Activated CD8-positive, alpha-beta memory T cell treated with anti-CD3 and anti-CD28 coated beads, Interleukin-2, amount 50 U/mL, for 24 hours (primary cell): ENCODE data around the gene VTN.

Experiments used
- DNase-seq: peaks from one replicate; pipeline ENCODE4 v3.0.0-alpha.2; 2020; ENCODE audit errors: extremely low read depth

The VTN gene

GRCh38 chr17:28368915-28369683 lies 1.0 kb downstream of the VTN start:
- DNase-seq, result no peak

DNA sequence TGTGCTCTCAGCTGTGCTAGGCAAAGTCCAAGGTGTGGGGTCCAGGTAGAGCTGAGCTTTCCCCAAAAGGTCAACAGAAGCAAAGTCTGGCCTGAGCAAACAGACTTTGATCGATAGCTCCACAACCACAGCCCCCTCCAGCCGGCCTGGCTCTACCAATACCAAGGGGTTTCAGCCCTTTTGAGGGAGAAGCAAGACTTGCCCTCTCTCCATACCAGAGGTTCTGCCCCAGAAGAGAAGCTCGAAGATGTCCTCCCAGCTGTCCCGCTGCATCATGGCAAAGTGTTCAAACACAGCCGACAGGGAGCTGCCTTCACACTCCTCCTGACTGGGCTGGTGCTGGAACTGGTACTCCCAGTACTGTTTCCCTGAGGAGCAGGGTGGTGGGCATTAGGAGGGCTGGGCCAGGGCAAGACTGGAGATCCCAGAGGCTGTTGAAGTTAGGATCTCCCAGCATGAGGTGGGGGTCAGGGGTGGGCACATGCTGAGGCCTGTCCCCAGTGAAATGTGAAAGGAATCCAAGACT lies 1.7 kb downstream of the VTN start:
- DNase-seq, result no peak

- DNase-seq, result no peak
Measured at GRCh38 chr17:28367641-28368305, 2.3 kb downstream of the VTN start.

GRCh38 chr17:28366605-28367004 lies 3.5 kb downstream of the VTN start:
- DNase-seq, result no peak

GRCh38 chr17:28365487-28365886 lies 4.6 kb downstream of the VTN start:
- no peak for DNase-seq

GRCh38 chr17:28364665-28365363 lies 5.3 kb downstream of the VTN start, which contains the start of gene SEBOX:
Gene SEBOX, minus strand, starts transcription at chr17:28365199. Its CDS starts 48 bp downstream, at chr17:28365151.
- no peak for DNase-seq

DNA sequence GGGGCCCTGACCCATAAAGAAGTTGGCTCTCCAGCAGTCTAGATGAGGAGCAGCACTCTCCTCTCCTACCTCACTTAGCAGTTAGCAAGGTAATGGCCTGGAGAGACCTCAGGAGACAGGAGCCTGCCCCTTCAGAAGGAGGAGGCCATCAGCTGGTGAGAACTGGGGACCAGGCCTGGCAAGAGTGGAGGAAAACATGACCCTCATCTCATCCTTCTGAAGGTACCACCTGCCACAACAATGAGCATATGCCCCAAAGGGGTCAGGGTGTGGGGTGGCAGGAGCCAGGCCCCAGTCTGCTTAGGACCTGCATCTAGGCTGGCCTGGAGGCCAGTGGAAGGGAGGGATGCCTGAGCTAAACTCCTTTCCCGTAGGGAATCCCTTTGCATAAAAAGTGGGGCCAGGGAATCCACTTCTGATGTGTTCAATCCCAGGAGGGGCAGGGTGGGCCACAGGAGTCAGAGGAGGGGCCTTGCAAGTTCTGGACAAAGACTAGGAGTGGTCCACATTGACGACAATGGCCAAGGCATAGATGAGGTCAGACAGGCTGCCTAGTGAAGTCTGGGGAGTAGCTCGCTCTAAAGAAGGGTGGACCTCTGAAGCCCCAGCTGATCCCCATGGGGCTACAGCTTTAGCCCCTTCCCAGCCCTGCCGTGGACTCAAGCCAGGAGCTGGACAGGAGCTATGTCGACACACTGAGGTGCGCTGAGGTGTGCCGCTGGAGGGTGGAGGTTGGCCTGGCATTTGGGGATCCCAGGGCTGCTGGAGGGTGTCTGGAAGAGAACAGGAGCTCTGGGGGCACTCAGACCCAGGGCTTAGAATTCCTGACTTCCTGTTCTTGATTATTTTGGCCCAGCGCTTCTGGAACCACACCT lies 6.1 kb downstream of the VTN start:
- no peak for DNase-seq

GRCh38 chr17:28363186-28363585 lies 6.9 kb downstream of the VTN start:
- DNase-seq, result no peak

DNA sequence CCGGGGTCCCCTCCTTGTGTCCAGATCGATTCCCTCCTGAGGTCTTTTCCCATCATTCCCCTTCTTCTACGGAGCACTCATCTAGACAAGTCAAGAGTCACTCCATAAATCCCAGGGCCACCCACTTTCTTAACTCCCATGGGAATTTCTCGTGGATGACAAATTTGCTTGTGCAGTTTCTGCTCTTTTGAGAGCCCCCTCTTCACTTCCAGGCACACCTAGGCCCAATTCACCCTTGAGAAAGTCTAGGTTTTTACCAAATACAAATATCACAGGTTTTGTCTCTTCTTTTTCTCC lies 12.3 kb downstream of the VTN start:
- DNase-seq, result no peak

GRCh38 chr17:28357061-28357900 lies 12.8 kb downstream of the VTN start, which contains the start of gene POLDIP2:
Gene POLDIP2, minus strand, starts transcription at chr17:28357527. Its CDS starts 79 bp downstream, at chr17:28357448.
- DNase-seq, result peak; percentile 88

GRCh38 chr17:28350271-28350670 lies 19.8 kb downstream of the VTN start:
- no peak for DNase-seq

DNA sequence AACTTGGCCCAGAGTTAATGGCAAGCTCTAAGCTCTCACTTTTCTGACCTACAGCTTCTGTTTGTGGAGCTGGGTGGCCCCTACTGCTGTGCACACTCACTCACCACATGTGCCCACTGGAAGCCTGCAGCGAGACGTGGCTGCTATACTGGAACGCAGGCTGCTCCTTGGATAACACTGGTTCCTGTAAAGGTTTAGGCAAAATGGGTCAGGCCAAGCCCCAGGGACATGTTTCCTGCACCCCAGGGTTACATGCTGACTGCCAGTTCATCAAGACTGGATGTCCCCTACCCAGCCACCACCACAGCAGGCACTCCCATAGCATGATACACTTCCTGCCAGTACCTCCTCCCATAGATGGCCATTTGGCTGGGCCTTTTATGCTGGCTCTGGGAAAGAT lies 21.1 kb downstream of the VTN start:
- DNase-seq, result no peak

- no peak for DNase-seq
Measured at GRCh38 chr17:28347261-28347891, 22.7 kb downstream of the VTN start.

DNA sequence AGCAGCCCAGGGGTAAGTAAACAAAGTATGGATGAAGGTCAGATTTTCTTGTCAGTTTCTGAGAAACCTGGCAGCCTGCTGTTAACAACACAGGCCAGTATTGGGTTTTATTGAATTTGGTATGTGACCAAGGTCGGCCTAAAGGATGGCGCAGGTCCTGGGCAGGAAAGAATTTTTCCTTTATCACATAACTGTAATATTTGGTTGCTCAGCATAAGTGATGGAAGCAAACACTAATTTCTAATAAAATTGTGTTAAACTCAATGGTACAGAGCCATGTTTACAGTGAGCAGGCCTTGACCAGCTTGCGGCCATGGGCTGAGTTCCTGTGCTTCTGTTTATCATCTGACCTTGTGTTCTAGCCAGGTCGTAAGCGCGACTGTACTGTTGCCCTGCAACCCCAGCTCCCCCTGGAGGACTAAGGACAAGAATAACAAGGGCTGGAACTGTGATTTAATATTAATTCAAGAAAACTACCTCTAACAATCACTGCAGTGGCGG lies 23.3 kb downstream of the VTN start:
- no peak for DNase-seq

DNA sequence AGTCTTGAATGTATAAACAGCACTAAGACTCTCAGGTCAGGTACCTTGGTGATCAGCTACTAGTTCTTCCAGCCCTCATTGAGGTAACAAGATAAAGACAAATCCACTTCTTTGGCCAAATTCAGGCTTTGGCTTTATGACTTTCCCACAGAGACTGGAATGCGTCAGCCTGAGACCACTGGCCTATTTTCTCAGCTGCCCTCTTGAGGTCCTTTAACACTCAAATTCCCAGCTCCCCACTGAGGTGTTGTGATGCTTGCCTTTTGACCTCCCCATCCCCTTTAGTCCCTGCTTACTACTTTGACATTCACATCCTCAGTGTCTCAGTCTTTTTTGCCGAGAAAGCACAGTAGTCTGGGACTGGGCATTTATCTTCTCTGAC lies 23.9 kb downstream of the VTN start:
- no peak for DNase-seq

DNA sequence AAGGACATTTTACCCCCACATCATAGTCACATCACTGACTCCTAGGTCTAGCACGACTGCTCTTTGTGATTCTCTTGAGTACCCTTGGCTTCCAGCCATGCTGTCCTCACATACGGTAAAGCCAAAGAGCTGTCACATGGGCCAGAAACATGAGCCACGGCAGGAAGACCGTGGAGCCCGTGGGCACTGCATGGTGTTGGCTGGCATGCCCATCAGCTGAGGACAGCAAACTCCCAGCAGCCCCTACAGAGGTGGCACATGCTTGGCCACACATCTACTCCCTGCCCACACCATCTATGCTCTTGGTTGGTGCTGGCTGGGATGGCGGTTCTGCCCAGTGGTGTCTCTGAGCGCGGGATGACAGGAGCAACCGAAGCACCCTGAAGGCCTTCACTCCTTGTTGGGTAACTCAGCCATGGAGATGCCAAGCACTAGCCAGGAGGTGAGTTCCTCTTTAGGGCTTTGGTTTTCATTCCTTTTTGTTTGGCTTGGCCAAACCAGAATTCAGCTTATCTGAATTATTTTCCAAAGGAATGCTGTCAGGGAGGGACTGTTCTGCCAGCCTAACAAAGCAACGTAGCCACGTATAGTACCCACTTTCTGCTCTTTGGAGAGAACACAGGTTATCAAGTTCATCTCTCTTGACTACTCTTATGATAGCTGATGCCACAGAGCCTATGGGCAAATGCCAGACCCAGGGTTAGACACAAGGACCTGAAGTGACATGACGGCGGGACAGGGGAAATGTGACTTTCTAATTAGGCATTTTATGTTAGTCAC lies 24.5 kb downstream of the VTN start:
- no peak for DNase-seq

- no peak for DNase-seq
Measured at GRCh38 chr17:28344435-28344901, 25.6 kb downstream of the VTN start.

DNA sequence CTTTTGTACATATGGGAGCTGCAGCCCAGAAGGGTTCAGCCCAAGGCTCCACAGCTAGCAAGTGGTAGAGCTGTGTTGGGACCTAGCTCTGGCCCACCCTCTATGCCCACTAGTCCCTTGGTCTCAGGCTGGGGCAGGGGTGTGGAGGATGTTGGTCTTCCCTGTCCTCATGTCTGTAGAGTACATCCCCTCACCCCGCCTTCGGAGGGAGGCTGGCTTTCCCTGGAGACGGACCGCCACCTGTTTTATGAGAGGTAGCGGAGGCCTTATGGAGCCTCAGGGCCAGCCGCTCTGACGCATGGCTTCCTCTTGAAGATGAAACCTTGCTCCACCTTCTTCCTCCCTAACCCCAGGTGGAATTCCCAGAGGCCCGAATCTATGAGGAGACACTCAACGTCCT lies 26.1 kb downstream of the VTN start:
- no peak for DNase-seq

GRCh38 chr17:28343491-28343932 lies 26.6 kb downstream of the VTN start:
- no peak for DNase-seq
